DOHH2 (cell line): ENCODE measurements around the gene ZNF507.

Experiments used
- H3F3A ChIP-seq: fragments of 200-600 bp; sonication (generic), shearing (Covaris generic); 2 replicates; pipeline ENCODE4 v1.6.0; 2016; ENCODE audit warnings: antibody characterized with exemption, mild to moderate bottlenecking; ENCODE audit not compliant: control insufficient read depth, insufficient read depth
- H3K27ac ChIP-seq: fragments of 200-600 bp; sonication (generic); 2 replicates; pipeline ENCODE4 v1.5.1; 2014; ENCODE audit warnings: low read depth, mild to moderate bottlenecking, low read length, moderate library complexity
- H3K27me3 ChIP-seq: fragments of 200-600 bp; sonication (generic); 2 replicates; pipeline ENCODE4 v1.6.1; 2014; ENCODE audit warnings: mild to moderate bottlenecking, low read length, mixed read lengths; ENCODE audit not compliant: control insufficient read depth
- H3K36me3 ChIP-seq: fragments of 200-600 bp; sonication (generic); 2 replicates; pipeline ENCODE4 v1.6.1; 2014; ENCODE audit warnings: mild to moderate bottlenecking, low read length, moderate library complexity, mixed read lengths; ENCODE audit not compliant: control insufficient read depth
- H3K4me1 ChIP-seq: fragments of 200-600 bp; sonication (generic); 2 replicates; pipeline ENCODE4 v1.6.1; 2014; ENCODE audit warnings: mild to moderate bottlenecking, low read length, mixed read lengths; ENCODE audit not compliant: control insufficient read depth
- H3K4me2 ChIP-seq: fragments of 200-600 bp; sonication (generic); 2 replicates; pipeline ENCODE4 v1.6.0; 2014; ENCODE audit warnings: mild to moderate bottlenecking, low read length, moderate library complexity
- H3K4me3 ChIP-seq: fragments of 200-600 bp; sonication (generic); 2 replicates; pipeline ENCODE4 v1.5.1; 2014; ENCODE audit warnings: mild to moderate bottlenecking, low read length, mixed read lengths
- H3K79me2 ChIP-seq: fragments of 200-600 bp; sonication (generic); 2 replicates; pipeline ENCODE4 v1.6.1; 2014; ENCODE audit warnings: mild to moderate bottlenecking, low read length, mixed read lengths; ENCODE audit not compliant: control insufficient read depth
- H3K9me2 ChIP-seq: fragments of 200-600 bp; sonication (generic); replicated peaks from 2 replicates; pipeline ENCODE4 v1.6.1; 2014; ENCODE audit warnings: mild to moderate bottlenecking, low read length, mixed read lengths; ENCODE audit not compliant: control insufficient read depth
- H3K9me3 ChIP-seq: fragments of 200-600 bp; sonication (generic); 2 replicates; pipeline ENCODE4 v1.6.1; 2014; ENCODE audit warnings: antibody characterized with exemption, low read length, mixed read lengths; ENCODE audit not compliant: control insufficient read depth, insufficient read depth
- H4K20me1 ChIP-seq: fragments of 200-600 bp; sonication (generic); 2 replicates; pipeline ENCODE4 v1.6.0; 2014; ENCODE audit warnings: low read depth, mild to moderate bottlenecking, antibody characterized with exemption, low read length, moderate library complexity; ENCODE audit not compliant: control insufficient read depth, insufficient read depth
- CTCF ChIP-seq: fragments of 200-600 bp; sonication (generic); IDR thresholded peaks from one replicate; pipeline ENCODE4 v1.5.1; 2014; ENCODE audit warnings: antibody characterized with exemption, mild to moderate bottlenecking, low read depth, low read length; ENCODE audit not compliant: poor library complexity, severe bottlenecking
- EZH2phosphoT487 ChIP-seq: fragments of 200-600 bp; sonication (generic); IDR thresholded peaks from 2 replicates; pipeline ENCODE4 v1.6.1; 2017; ENCODE audit warnings: borderline replicate concordance, mild to moderate bottlenecking, antibody characterized with exemption, low read length, moderate library complexity, mixed read lengths

ZNF507 gene

GRCh38 chr19:32349051-32349450 is 3.6 kb downstream of the ZNF507 start:
- no peak overlapping the region for H3K27ac ChIP-seq
- peaks cover 59% of the 10 kb centered on the region for H3K4me1 ChIP-seq
- no peak overlapping the region for H3K4me3 ChIP-seq
- peaks cover 27% of the 10 kb centered on the region for H4K20me1 ChIP-seq
- H3K79me2 ChIP-seq: peaks cover 83% of the 10 kb centered on the region
- no peak overlapping the region for H3K4me2 ChIP-seq
- no peaks in the 10 kb centered on the region for H3K9me2 ChIP-seq
- H3K36me3 ChIP-seq: peaks cover 71% of the 10 kb centered on the region
- H3K9me3 ChIP-seq: no peaks in the 10 kb centered on the region
- H3K27me3 ChIP-seq: no peaks in the 10 kb centered on the region
- no peaks in the 10 kb centered on the region; the same call in 1 of the 2 replicates for H3F3A ChIP-seq
- TF ChIP-seq EZH2phosphoT487 (no peak), CTCF (no peak)

- Histone ChIP-seq H4K20me1 (peaks cover 30% of the 10 kb centered on the region), H3K27ac (no peak overlapping the region), H3K9me2 (no peaks in the 10 kb centered on the region), H3F3A (no peaks in the 10 kb centered on the region; the same call in 1 of the 2 replicates), H3K4me1 (peaks cover 57% of the 10 kb centered on the region), H3K4me3 (no peak overlapping the region), H3K27me3 (no peaks in the 10 kb centered on the region), H3K79me2 (peaks cover 91% of the 10 kb centered on the region), H3K4me2 (no peak overlapping the region), H3K9me3 (no peaks in the 10 kb centered on the region), H3K36me3 (peaks cover 80% of the 10 kb centered on the region)
- TF ChIP-seq CTCF: no peak
- no peak for TF ChIP-seq EZH2phosphoT487
Measured at GRCh38 chr19:32349724-32350470, 4.5 kb downstream of the ZNF507 start.

GRCh38 chr19:32350471-32350865 is 5.1 kb downstream of the ZNF507 start:
- H3K4me2 ChIP-seq: peak overlapping the region; percentile 5; the same call in 1 of the 2 replicates
- no peak overlapping the region for H3K4me3 ChIP-seq
- H3K79me2 ChIP-seq: peaks cover 96% of the 10 kb centered on the region
- peaks cover 53% of the 10 kb centered on the region for H3K4me1 ChIP-seq
- peaks cover 86% of the 10 kb centered on the region for H3K36me3 ChIP-seq
- H4K20me1 ChIP-seq: peaks cover 30% of the 10 kb centered on the region
- no peaks in the 10 kb centered on the region; the same call in 1 of the 2 replicates for H3F3A ChIP-seq
- H3K27me3 ChIP-seq: no peaks in the 10 kb centered on the region
- no peak overlapping the region for H3K27ac ChIP-seq
- TF ChIP-seq CTCF: no peak
- TF ChIP-seq EZH2phosphoT487: no peak
- no peaks in the 10 kb centered on the region for H3K9me3 ChIP-seq
- H3K9me2 ChIP-seq: no peaks in the 10 kb centered on the region
